KMS-11 (cell line): ENCODE results near the gene UBE2E2.

Experiments
- H2AFZ ChIP-seq: fragments of 200-600 bp; sonication (generic); 2 replicates; pipeline ENCODE4 v1.6.1; 2016; ENCODE audit warnings: antibody characterized with exemption, mixed run types, low read depth
- H3K27ac ChIP-seq: fragments of 200-600 bp; sonication (generic); 2 replicates; pipeline ENCODE4 v1.6.1; 2016; ENCODE audit warnings: mild to moderate bottlenecking, mixed run types
- H3K27me3 ChIP-seq: fragments of 200-600 bp; sonication (generic); 2 replicates; pipeline ENCODE4 v1.6.1; 2017; ENCODE audit warnings: mild to moderate bottlenecking, low read depth, mixed run types, moderate library complexity; ENCODE audit not compliant: insufficient read depth
- H3K36me3 ChIP-seq: fragments of 200-600 bp; sonication (generic); 2 replicates; pipeline ENCODE4 v1.6.1; 2017; ENCODE audit warnings: mild to moderate bottlenecking, mixed run types; ENCODE audit not compliant: insufficient read depth
- H3K4me1 ChIP-seq: fragments of 200-600 bp; sonication (generic); 2 replicates; pipeline ENCODE4 v1.6.1; 2016; ENCODE audit warnings: mild to moderate bottlenecking, low read depth, mixed run types; ENCODE audit not compliant: poor library complexity, severe bottlenecking
- H3K4me2 ChIP-seq: fragments of 200-600 bp; sonication (generic); 2 replicates; pipeline ENCODE4 v1.7.0; 2016; ENCODE audit warnings: mild to moderate bottlenecking, mixed run types
- H3K4me3 ChIP-seq: fragments of 200-600 bp; sonication (generic); IDR thresholded peaks from 2 replicates; pipeline ENCODE4 v1.6.1; 2017; ENCODE audit warnings: low read depth, low read length, mixed read lengths; ENCODE audit not compliant: insufficient read depth
- H3K79me2 ChIP-seq: fragments of 200-600 bp; sonication (generic); 2 replicates; pipeline ENCODE4 v1.6.1; 2016; ENCODE audit warnings: low read depth, mixed run types; ENCODE audit not compliant: insufficient read depth
- H3K9ac ChIP-seq: fragments of 200-600 bp; sonication (generic); 2 replicates; pipeline ENCODE4 v1.6.1; 2016; ENCODE audit warnings: mild to moderate bottlenecking, mixed run types
- H4K20me1 ChIP-seq: fragments of 200-600 bp; sonication (generic); 2 replicates; pipeline ENCODE4 v1.6.1; 2016; ENCODE audit warnings: mild to moderate bottlenecking, mixed run types; ENCODE audit not compliant: insufficient read depth
- TF ChIP-seq, protein P1 (sequence below): fragments of 200-600 bp; sonication (generic); conservative IDR thresholded peaks from 2 replicates; pipeline ENCODE4 v1.6.1; 2017; ENCODE audit warnings: low read depth, mild to moderate bottlenecking, antibody characterized with exemption, low read length, moderate library complexity, mixed read lengths

UBE2E2 gene

DNA sequence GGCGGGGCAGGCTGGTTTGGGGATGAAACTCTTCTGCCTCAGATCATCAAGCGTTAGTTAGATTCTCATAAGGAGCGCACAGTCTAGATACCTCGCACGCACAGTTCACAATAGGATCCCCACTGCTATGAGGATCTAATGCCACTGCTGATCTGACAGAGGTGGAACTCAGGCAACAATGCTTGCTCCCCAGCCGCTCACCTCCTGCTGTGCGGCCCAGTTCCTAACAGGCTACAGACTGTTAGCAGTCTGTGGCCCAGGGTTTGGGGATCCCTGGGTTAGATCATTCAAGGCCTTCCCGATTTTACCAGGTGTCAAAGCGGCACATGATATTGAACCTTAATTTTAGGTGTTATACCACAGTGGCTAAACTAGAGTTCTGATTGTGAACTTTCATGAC, 232.8 kb downstream of the UBE2E2 start:
- H2AFZ ChIP-seq: no peak overlapping the region
- H3K4me1 ChIP-seq: peaks cover 12% of the 10 kb centered on the region
- H3K79me2 ChIP-seq: no peaks in the 10 kb centered on the region
- H3K27ac ChIP-seq: no peak overlapping the region
- H3K36me3 ChIP-seq: no peaks in the 10 kb centered on the region
- no peaks in the 10 kb centered on the region for H4K20me1 ChIP-seq
- H3K4me2 ChIP-seq: no peak overlapping the region
- no peak overlapping the region for H3K4me3 ChIP-seq
- no peaks in the 10 kb centered on the region for H3K27me3 ChIP-seq
- no peak overlapping the region for H3K9ac ChIP-seq
- TF ChIP-seq, protein P1, sequence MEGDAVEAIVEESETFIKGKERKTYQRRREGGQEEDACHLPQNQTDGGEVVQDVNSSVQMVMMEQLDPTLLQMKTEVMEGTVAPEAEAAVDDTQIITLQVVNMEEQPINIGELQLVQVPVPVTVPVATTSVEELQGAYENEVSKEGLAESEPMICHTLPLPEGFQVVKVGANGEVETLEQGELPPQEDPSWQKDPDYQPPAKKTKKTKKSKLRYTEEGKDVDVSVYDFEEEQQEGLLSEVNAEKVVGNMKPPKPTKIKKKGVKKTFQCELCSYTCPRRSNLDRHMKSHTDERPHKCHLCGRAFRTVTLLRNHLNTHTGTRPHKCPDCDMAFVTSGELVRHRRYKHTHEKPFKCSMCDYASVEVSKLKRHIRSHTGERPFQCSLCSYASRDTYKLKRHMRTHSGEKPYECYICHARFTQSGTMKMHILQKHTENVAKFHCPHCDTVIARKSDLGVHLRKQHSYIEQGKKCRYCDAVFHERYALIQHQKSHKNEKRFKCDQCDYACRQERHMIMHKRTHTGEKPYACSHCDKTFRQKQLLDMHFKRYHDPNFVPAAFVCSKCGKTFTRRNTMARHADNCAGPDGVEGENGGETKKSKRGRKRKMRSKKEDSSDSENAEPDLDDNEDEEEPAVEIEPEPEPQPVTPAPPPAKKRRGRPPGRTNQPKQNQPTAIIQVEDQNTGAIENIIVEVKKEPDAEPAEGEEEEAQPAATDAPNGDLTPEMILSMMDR: no peak

DNA sequence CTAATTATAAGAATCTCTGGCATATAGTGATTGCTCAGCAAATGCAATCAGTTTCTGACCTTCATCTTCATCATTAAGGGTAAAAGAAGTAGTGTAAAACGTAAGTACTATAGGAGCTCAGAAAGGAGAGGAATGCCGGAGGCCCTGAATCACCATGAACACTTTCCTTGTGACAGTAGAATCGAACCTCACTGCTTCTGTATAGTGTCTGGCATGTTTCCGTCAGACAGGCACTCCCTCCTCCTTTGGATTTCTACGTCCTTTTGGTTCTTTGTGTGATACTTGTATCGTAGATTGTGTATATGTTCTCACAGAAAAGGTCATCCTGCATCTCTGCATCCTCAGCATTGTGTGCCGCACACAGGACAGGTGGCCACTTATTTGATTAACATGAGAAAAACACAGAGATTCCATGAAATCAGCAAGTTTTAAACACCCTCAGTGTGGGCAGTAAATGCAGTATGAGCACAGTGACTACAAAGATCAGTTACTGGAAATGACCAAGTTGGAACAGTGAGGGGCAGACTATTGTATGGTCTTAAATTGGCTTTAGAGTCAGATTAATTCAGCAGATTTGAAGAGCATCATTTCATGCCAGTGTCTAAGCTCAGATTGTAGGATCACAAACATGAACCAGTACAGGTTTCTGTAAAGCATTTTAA, 234.5 kb downstream of the UBE2E2 start:
- Histone ChIP-seq H3K36me3 (no peaks in the 10 kb centered on the region), H2AFZ (no peak overlapping the region), H3K4me3 (no peak overlapping the region), H3K27ac (no peak overlapping the region), H3K79me2 (no peaks in the 10 kb centered on the region), H4K20me1 (no peaks in the 10 kb centered on the region), H3K4me2 (no peak overlapping the region), H3K9ac (no peak overlapping the region), H3K27me3 (no peaks in the 10 kb centered on the region), H3K4me1 (peaks cover 20% of the 10 kb centered on the region)
- TF ChIP-seq, protein P1: no peak

DNA sequence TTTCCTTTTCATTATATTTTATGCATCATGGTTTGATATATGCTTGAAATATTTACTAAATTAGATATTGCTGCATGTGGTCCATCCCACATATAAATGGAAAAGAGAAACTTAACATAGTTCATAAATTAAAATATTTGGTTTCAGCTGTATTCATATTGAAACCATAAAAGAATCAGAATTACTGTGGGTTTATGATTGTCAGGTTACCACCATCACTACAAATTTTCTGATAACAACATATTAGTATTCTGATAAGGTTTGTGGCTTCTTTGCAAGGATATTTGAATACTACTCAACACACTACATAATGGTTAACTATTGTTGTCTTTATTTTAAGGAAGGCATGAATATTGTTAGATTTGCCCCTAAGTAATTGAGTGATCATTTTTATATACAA, 235.5 kb downstream of the UBE2E2 start:
- Histone ChIP-seq H3K79me2 (no peaks in the 10 kb centered on the region), H3K4me3 (no peak overlapping the region), H3K36me3 (no peaks in the 10 kb centered on the region), H3K27me3 (no peaks in the 10 kb centered on the region), H2AFZ (no peak overlapping the region), H3K4me2 (no peak overlapping the region), H3K9ac (no peak overlapping the region), H4K20me1 (no peaks in the 10 kb centered on the region), H3K4me1 (peaks cover 28% of the 10 kb centered on the region), H3K27ac (no peak overlapping the region)
- TF ChIP-seq, protein P1: no peak

DNA sequence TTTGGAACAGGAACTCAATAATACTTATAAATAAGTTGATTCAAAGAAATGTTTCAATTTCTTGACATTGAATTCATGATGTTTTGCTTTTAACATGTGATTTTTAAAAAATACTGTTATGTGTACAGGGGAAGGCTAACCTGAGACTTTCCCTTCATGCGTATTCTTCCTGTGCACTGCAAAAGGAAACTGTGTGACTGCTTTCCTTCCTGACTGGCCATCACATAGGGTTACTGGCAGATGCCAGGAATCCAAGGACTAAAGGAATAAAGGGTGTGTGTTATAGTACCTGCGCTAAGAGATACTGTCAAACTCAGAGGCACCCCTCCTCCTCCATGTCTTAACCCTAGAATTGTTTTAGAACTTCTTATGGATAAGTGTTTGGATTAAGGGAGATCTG, 236.0 kb downstream of the UBE2E2 start:
- no peak overlapping the region for H3K27ac ChIP-seq
- no peaks in the 10 kb centered on the region for H4K20me1 ChIP-seq
- peaks cover 28% of the 10 kb centered on the region for H3K4me1 ChIP-seq
- no peaks in the 10 kb centered on the region for H3K27me3 ChIP-seq
- H3K79me2 ChIP-seq: no peaks in the 10 kb centered on the region
- no peak overlapping the region for H3K9ac ChIP-seq
- no peak overlapping the region for H3K4me2 ChIP-seq
- no peak overlapping the region for H2AFZ ChIP-seq
- TF ChIP-seq, protein P1: no peak
- H3K36me3 ChIP-seq: no peaks in the 10 kb centered on the region
- H3K4me3 ChIP-seq: no peak overlapping the region
